SK-N-MC (cell line): ENCODE results near the gene GSC.

Experiments
- EZH2 ChIP-seq: fragments of 200-600 bp; sonication (generic); IDR thresholded peaks from one replicate; pipeline ENCODE4 v1.6.1; 2017; ENCODE audit warnings: antibody characterized with exemption
- POLR2AphosphoS5 ChIP-seq: IDR thresholded peaks from 2 replicates; pipeline ENCODE4 v1.6.1; 2012; ENCODE audit warnings: mild to moderate bottlenecking, low read depth, low read length, borderline replicate concordance

DNA sequence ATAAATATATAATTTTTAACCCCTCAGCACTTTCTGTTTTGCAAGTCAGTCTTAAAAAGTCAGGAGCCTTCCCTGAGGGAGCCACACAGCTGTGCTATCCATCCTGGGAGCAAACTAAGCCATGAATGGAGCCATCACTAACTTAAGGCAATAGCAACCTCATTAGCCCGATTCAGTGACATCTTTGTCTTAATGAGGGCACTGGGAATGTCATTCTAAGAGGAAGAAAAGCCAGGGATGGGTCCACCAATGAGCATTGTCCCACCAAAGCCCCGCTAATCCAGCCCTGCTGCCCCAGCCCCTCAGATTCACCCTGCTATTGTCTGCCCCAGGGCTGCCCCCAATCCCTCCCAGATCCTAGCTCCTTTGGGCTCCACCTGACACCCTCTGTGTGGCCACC is 19.5 kb downstream of the GSC start:
- TF ChIP-seq EZH2 (no peak), POLR2AphosphoS5 (no peak)
